HG03521 (cell line): ENCODE data around the gene OR6N1.

ENCODE experiments used
- ATAC-seq: cut with Tn5 transposase; IDR thresholded peaks from one replicate; pipeline ENCODE4 v1.9.1; 2021; ENCODE audit warnings: mild to moderate bottlenecking, moderate library complexity; ENCODE audit not compliant: unreplicated experiment

The OR6N1 gene, protein sequence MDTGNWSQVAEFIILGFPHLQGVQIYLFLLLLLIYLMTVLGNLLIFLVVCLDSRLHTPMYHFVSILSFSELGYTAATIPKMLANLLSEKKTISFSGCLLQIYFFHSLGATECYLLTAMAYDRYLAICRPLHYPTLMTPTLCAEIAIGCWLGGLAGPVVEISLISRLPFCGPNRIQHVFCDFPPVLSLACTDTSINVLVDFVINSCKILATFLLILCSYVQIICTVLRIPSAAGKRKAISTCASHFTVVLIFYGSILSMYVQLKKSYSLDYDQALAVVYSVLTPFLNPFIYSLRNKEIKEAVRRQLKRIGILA

DNA sequence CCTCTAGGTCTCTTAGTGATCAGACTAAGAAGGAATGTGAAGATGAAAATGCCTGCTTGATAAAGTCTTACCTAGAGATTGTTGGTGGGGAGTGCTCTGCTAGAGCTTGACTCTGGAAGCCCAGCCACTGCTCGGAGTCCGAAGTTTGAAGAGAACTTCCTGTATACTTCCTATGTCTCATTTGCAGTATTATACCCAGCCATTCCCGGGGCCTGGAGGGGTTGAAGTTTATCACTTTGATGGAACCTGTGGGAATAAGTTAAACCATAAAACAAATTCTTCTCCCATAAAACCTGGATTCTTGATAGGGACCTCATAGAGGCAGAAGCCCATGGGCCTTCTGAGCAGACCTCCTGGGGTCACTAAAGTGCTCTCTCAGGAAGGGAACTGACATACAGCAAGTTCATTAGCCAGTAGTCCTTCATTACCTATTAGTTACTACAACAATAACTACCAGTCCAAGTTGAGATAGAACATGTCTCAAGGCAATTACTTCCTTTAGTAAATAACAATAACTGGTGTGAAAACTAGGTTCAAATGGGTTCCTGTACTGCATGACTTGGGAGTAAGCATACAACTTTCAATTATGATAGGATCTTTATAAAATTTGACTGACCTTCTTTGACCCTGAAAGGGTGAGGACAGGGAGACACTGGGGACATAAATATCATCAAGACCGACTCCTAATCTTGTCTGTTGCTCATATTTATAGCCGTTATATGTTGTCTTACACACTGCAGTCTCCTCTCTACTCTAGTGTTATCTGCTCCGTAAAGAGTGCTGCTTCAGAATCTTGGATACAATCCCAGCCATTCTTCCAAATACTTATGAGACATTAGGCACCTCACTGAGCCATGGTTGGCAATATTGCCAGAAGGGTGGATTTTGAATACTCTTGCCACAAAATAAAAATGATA lies at the start of gene OR6N1:
Gene OR6N1 (minus strand): TSS at position 246 of the 917 bp plus-strand sequence. CDS start 5,513 bp downstream, outside the sequence.
- no peak for ATAC-seq

DNA sequence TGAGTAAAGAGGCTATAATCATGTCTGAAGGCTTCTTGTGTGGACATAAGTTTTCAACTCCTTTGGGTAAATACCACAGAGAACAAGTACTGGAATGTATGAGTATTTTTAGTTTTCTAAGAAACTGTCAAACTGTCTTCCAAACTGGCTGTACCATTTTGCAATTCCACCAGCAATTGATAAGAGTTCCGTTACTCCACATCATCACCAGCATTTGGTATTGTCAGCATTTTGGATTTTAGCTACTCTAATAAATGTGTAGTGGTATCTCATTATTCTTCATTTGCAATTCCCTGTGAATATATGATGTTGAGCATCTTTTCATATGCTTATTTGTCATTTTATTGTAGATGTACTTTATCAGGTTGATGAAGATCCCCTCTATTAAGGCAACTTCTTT lies 49.7 kb upstream of the OR6N1 start:
- ATAC-seq = no peak

DNA sequence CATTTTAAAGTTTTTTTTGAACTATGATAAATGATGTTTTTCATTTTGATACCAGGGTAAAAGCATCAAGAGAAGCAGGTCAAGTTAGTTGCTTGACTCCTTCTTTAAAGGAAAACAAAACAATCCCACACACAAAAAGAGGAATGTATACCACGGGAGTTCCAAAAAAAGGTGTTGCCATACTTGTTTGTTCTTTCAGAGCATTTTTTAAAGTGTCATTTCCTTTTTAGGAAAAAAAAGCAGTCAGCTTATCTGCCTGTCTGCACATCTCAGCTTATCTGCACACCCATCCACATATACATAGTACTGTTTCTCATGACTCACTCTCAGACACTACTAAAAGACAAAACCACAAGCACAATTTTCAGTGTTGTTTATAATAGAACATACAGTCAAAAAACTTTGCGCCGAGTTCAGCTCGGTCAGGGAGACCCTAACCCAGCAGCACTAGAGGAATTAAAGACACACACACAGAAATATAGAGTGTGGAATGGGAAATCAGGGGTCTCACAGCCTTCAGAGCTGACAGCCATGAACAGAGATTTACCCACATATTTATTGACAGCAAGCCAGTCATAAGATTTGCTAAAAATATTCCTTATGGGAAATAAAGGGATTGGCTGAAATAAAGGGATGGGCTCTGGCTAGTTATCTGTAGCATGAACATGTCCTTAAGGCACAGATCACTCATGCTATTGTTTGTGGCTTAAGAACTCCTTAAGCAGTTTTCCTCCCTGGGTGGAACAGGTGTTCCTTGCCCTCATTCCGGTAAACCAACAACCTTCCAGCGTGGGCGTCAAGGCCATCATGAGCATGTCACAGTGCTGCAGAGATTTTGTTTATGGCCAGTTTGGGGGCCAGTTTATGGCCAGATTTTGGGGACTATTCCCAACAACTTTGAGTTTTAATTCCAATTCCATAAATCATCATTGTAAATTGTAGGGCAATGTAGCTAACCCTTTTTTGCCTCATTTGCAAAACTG lies 47.8 kb upstream of the OR6N1 start:
- ATAC-seq = peak; percentile 66

DNA sequence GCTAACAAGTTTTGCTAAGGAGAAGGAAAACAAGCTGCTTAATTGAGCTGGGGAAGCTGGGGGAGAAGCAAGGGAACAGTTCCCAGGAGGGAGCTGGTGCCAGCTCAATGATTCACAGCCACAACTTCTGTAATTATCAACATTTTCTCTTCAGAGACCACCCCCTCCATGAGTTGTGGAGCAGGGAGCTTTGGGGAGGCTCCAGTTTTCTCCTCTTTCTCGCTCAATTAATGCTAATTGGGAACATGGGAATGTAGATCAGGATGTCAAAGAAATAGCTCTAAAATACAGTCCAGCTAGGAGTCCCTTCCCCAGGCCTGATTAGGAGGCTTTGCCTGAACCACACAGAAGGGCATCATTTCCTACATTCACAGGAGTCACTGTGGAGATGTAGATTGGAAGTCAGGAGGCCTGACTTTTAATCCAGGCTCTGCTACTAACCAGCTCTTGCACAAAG lies 47.0 kb upstream of the OR6N1 start:
- no peak for ATAC-seq

DNA sequence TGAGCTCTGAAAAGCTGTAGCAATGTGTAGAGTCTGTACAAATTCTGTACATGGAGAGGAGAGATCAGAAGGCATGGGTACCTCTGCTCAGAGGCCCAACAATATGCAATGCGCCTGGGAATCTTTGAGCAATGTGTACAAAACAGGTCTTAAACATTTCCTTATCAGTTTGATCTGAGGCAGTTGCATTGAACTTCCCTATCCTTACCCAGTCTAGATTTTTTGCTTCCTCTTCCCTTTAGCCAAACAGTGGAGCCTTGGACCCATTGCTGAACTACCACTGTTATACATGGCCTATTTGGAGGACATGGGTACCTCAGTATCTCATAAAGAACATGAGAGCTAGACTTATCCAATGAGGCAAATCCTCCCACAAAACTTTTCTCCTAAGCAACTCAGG lies 46.6 kb upstream of the OR6N1 start:
- no peak for ATAC-seq

DNA sequence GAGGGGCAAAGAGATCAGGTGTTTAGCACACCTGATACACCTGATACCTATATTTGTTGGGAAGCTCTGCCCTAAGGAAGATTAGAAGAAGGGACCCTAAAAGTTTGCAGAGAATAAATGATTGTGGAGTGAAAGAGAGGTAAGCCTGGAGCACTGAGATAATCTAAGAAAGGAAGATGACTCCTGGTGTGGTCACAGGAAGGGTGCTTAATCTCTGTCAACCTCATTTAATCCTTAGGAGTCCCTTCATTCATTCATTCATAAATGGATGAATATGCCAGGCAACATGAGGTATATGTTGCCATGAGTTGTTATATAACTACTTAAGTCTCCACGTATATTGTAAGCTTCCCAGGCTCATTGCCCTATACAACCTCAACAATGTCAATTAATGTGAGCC lies 43.0 kb upstream of the OR6N1 start:
- no peak for ATAC-seq

DNA sequence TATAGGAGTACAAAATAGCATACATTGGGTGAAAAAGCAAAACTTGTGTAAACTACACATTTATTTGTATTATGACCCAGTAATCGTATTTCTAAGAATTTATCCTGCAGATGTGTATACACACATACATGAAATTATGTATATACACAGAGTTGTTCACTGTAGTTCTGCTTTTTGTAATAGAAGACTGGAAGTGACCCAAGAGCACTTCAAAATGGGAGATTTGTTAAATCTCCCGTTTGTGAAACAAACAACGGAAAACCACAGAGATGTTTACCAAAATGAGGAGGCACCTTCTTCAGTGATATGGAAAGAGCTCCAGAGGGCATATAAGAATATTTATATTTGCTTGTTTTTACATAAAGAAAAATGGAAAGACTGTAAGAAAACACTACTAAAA lies 41.2 kb upstream of the OR6N1 start:
- ATAC-seq = no peak

DNA sequence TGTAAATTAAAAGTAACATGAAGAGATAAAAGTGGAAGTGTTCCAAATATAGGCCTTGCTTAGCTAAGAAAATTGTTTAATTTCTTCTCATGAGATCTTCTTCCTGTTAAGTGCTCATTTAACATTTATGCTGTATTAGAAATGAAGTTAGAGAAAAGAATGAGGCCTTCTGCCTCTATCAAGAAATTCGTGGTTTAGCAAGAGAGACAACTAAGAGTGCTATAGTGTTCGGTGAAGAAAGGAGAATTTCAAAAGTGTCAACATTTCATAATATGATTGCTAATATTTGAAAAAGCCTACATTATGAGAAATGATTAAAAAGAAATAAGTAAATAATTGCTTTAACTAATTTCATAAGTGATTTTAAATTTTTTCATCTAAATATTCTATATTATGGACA lies 40.3 kb upstream of the OR6N1 start:
- no peak for ATAC-seq

DNA sequence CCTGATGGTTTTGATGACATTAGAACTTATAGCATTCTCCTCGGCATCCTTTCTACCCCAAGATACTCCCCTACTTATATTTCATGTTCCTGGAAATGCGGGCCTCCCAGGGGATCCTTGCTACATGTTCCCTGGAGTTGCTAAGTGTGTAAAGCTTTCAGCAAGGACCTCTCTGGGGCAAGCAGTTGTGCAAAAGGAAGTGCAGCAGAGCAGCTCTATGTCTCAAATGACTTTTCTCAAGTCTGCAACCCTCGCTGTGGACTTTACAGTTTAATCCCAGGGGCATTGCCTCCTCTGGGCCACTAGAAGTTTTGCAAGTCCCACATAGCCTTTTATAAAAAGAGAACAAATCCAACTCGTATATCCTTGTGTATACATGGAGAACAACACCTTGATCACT lies 38.3 kb upstream of the OR6N1 start:
- ATAC-seq = no peak

DNA sequence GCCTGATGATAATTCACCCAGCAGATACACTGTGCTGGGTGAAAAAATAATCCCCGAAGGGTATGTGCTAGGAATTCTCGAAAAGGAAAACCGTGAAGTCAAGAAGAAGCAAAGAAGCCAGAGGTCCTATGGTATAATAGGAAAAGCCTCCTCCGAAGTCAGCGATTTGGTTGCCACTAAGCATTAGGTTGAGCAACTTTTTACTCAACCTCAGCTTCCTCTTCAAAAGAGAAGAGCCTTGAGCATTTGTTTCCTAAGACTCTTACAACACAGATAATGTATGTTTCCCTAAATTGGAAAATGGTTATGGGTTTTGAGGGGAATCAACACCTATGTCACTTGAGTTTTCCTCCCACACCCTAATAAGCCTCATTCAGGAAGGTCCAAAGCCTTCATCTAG lies 37.9 kb upstream of the OR6N1 start:
- ATAC-seq = no peak

DNA sequence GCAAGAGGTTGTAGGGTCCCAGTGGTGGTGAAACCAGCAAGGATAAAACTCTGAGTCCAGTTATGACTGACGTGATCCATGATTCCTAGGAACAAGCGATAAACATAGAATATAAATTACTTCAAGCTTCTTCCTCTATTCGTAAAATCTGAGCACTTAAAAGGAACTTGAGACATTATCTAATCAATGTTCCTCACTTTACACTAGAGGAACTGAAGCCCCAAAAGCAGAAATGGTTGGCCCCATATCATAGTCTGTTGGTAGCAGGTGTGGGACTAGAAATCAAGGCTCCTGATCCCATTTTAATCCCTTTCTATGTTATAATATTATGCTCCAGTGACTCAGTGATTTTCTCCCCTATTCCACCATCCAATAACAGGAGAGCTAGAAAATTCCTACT lies 37.3 kb upstream of the OR6N1 start:
- no peak for ATAC-seq

DNA sequence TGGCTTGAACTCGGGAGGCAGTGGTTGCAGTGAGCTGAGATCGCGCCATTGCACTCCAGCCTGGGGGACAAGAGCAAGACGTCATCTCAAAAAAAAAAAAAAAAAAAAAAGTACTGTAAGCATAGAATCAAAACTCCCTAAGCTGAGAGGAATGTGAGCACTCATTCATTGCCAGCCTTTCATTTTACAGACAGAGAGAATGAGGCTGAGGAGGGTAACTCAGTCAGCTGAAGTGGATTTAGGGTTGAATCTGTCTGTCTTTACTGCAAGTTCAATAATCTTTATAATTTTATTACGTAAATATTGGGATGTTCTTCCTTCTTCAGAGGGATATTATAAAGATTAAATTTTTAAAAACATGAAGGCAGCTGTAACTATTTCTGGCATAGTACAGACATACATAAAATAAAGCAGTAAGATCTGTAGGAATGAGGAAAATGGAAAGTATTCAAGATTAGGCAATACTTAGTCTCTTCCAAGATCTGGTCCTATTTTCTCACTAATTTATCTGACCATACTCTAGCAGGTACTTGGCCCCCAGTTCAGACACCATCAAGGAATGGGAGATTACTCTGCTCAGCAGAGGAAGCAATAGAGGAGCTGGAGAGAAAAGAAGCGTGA lies 35.0 kb upstream of the OR6N1 start:
- ATAC-seq = no peak

DNA sequence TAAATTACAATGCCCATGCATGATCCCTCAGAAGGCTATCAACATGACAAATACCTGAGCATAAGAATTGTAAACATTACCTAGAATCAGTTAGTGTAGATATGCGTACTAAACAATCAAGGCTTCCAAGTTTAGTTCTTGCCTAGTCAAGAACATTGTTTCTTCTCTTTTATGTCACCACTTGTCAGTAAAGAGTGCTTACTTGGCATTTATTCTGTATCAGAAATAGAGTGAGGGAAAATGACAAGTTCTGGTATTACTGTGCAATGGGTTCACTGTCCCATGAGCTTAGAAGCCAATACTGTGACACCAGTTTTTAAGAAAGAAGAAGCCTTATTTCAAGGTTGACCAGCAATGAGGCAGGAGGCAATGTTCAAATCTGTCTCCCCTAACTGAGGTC lies 31.7 kb upstream of the OR6N1 start:
- ATAC-seq = no peak

DNA sequence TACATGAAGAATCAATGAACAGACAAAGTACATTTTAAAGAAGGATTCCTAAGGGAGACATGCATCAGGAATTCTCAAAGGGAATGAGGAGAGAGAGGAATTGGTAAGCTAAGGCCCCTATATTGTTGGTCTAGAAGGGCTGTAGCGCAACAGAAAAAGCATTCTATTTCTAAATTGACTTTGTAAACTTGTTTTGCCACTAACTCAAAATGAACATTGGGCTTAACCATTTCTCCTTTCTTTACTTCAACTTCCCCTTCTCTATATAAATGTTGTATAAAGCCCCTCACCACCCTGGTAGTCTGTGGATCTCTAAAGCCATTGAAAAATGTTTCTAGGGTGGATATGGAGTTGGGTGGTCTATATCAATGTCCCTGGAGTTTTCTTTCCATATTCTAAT lies 29.4 kb upstream of the OR6N1 start:
- no peak for ATAC-seq

DNA sequence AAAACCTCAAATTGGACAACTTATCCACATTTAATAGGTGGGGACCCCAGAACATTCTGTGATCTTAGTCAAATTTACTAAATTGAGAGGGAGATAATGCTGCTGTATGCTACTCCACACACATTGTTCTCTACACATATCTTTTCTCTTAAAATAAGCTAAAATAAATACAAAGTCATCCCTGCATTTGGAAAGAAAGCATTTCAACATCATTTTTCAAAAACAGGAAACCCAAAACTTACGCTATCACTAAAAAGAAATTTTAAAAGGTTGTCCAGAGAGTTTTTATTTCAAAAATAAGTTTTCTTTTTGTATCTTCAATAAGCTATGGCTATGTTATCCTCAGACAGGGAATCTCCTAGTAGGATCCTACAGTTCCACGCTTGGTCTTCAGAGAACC lies 28.5 kb upstream of the OR6N1 start:
- no peak for ATAC-seq

DNA sequence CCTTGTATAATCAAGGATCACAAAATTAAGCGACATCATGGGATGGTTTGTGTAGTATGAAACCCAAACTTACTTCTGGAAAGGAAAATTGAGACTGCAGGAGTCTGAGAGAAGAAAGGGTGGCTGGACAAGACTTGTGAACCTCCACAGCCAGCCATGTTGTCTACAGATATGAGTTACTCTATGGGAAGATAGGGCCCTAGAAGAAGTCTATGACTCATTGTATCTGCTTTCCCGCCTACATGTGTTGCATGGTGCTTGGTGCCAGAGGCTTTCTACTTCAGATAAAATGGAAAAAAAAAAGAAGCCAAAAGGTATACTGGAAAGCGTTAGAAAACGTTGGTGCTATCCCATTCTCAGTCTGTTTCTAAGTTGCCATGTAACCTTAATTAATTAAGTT lies 27.7 kb upstream of the OR6N1 start:
- no peak for ATAC-seq

DNA sequence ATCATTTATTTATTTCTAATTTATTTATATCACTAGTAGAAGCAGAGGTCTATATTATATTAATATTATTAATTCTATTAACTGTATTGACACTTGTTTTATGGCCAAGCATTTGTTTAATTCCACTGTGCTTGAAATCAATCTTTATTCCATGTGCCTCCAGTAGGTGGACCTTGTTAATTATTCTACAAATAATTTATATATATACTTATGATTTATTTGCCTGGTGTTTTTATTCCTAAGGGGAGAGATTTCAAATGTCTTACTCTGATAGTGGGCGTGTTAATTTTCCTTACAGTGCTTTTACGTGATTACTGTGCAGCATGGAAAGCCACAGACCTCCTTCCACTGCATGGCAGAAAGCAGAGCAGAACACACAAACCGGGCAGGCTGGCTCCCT lies 26.5 kb upstream of the OR6N1 start:
- no peak for ATAC-seq

DNA sequence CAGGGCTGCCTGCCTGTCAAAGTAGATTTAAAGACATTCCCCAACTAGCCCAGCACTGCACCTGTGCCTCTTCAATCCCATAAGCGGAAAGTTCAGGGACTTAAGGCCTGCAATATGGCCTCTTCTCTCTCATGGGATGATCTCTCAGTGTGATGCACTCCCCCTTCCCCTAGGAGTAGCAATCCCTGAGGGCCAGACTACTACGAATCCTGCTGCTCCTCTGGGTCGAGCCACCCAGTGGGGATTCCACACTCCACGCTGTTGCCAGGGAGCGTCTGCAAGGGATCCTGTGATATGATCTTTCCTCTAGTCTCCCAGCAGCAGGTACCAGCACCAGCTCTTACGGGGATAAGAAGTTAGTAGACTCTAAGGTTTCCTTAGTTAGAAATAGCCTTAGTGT lies 22.3 kb upstream of the OR6N1 start:
- ATAC-seq = no peak

DNA sequence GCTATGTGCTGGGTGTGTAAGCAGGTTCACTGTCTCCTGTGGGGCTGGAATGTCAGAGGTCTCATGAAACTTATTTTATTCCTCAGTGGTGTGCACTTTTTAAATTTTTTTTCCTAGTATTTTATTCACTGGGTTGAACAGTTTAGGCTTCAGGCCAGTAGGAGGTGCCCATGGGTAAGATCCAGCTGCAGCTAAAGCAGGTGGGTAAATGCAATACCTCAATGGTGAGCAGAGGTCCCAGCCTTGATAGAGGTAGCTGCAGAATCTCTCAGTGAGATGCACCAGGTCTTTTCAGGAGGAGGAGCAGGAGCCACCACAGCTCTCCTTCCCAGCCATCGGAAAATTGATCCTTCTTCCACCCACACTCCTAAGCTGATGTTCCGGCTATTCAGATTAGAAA lies 21.6 kb upstream of the OR6N1 start:
- ATAC-seq = no peak

DNA sequence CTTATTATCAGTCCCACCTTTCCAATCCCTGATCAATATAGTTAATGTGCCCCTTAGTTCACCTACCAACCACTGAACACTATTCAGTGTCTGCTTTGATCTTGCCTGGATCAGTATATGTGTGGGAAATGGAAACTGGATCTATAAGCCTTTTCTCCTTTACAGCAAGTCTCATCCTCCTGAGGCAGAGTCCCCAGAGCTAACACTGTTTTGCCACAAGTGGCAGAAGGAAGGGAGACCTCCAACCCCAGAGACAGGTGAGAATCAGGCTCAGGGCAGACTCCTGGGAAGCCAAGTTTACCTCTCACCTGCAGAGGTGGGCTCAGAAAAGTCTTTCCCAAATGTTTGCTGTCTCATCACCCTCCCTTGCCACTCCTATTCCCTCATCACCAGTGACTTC lies 9.1 kb upstream of the OR6N1 start, which contains the start of gene OR6N2:
Gene OR6N2 (minus strand): TSS at position 101 of the 400 bp plus-strand sequence. CDS start 3,569 bp downstream, outside the sequence.
- no peak for ATAC-seq
